Effector memory CD4-positive, alpha-beta T cell (primary cell): ENCODE measurements around the gene TSPEAR.

Source experiments
- DNase-seq, 3 donors: peaks; one replicate each; pipeline ENCODE4 v3.0.0-alpha.2; 2020
- H3K27ac ChIP-seq: 2 replicates; pipeline ENCODE4 v1.7.0; 2013; ENCODE audit warnings: mild to moderate bottlenecking, low read length, moderate library complexity; ENCODE audit not compliant: insufficient read depth, poor library complexity, severe bottlenecking
- H3K27me3 ChIP-seq: replicated peaks from 2 replicates; pipeline ENCODE4 v1.7.0; 2013; ENCODE audit warnings: mild to moderate bottlenecking, low read length; ENCODE audit not compliant: insufficient read depth, control insufficient read depth, poor library complexity, severe bottlenecking
- H3K36me3 ChIP-seq: 2 replicates; pipeline ENCODE4 v1.7.0; 2013; ENCODE audit warnings: mild to moderate bottlenecking, low read length, moderate library complexity; ENCODE audit not compliant: control insufficient read depth, insufficient read depth
- H3K4me1 ChIP-seq: 2 replicates; pipeline ENCODE4 v1.7.0; 2013; ENCODE audit warnings: low read length, mild to moderate bottlenecking; ENCODE audit not compliant: control insufficient read depth, insufficient read depth, poor library complexity, severe bottlenecking
- H3K4me3 ChIP-seq: 2 replicates; pipeline ENCODE4 v1.7.0; 2013; ENCODE audit warnings: low read length, low read depth, mild to moderate bottlenecking; ENCODE audit not compliant: insufficient read depth, poor library complexity, severe bottlenecking
- H3K9me3 ChIP-seq: 2 replicates; pipeline ENCODE4 v1.7.0; 2013; ENCODE audit warnings: mild to moderate bottlenecking, low read length, moderate library complexity; ENCODE audit not compliant: control insufficient read depth

The TSPEAR gene

DNA sequence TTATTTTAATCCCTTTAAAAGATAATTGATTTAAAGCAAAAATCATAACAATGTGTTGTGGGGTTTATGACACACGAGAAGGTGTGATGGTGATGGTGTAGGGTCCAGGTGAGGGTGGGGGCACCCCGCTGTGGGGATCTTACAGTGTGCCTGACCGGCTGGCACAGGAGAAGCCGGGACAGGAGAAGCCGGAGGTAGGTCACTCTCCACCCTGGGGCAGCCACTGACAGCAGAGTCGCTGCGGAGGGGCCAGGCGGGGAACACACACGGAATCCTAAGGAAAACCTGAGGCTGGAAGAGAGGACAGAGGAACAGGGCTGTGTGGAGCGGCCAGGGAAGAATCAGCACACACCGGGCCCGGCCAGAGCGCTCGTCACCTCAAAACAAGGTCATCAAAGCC is 260.4 kb downstream of the TSPEAR start:
- H3K27me3 ChIP-seq: no peaks in the 10 kb centered on the region
- H3K4me3 ChIP-seq: no peak overlapping the region
- no peaks in the 10 kb centered on the region for H3K9me3 ChIP-seq
- no peak overlapping the region for H3K27ac ChIP-seq
- no peaks in the 10 kb centered on the region for H3K36me3 ChIP-seq
- DNase-seq: no peak
- H3K4me1 ChIP-seq: peaks cover 2% of the 10 kb centered on the region

- no peaks in the 10 kb centered on the region for H3K27me3 ChIP-seq
Observed at GRCh38 chr21:44450402-44450801, 261.0 kb downstream of the TSPEAR start.

DNA sequence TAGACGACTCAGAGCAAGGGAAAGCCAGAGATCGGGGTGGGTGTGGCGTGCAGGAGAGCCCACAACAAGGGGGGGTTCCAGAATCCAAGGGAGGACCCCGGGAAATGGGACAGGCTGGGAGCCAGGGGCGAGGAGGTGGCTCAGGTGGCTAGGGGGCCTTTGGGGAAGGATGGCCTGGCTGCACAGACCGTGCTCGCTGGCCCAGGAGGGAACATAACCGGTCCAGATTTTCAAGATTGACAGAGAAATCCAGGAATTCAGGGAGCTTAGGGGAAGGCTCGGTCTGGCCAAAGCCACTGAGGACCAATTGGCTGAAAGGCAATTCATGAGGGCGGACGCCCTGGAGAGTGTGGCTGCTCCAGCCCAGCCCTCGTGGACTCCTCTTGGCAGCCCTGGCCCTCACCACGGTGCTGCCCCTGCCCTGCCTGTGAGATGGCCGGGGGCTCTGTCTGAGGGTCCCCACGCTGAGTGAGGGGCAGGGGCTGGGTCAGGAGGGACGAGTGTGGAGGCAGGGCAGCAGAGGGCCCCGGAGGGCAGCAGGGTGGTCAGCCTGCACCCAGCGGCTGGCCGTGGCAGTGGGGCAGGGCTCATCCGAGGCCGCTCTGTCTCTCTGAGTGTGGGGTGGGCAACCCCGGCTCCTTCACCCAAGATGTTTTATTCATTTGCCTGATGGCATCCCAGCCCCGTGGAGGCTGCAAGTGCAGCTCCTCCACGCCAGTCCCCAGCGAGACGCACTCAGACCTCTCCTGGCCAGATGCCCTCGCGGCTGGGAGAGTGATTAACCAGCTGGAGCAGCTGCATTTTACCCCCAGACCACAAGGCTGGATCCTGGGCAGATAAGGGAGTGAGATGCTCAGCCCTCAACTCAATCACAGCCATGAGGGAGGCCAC is 261.7 kb downstream of the TSPEAR start:
- Histone ChIP-seq H3K27ac (no peak overlapping the region), H3K4me3 (no peak overlapping the region), H3K27me3 (no peaks in the 10 kb centered on the region), H3K4me1 (no peaks in the 10 kb centered on the region), H3K9me3 (no peaks in the 10 kb centered on the region), H3K36me3 (no peaks in the 10 kb centered on the region)
- no peak for DNase-seq

More at GRCh38 chr21:44450402-44450801, 261.0 kb downstream of the TSPEAR start:
- Histone ChIP-seq H3K36me3 (no peaks in the 10 kb centered on the region), H3K27ac (no peak overlapping the region), H3K4me1 (no peaks in the 10 kb centered on the region), H3K4me3 (no peak overlapping the region), H3K9me3 (no peaks in the 10 kb centered on the region)
- no peak for DNase-seq

- no peak for DNase-seq
- Histone ChIP-seq H3K27me3 (no peaks in the 10 kb centered on the region), H3K36me3 (no peaks in the 10 kb centered on the region), H3K4me3 (no peak overlapping the region), H3K4me1 (no peaks in the 10 kb centered on the region), H3K27ac (no peak overlapping the region), H3K9me3 (no peaks in the 10 kb centered on the region)
Observed at GRCh38 chr21:44448651-44449131, 262.7 kb downstream of the TSPEAR start.
